Measurements from ENCODE around the gene RIIAD1. TPM values are rescaled to one million over a fixed set of nuclear protein-coding genes. Genes with fewer than 3 reads are reported as not detected.
"Not testable (repeated sequence)": the region's sequence is repeated elsewhere in the genome, so short reads cannot be mapped to it uniquely, and the experiment has no call there.

Gene RIIAD1
- total RNA-seq, 1 donor from 2014 or later: 7.8 TPM

GRCh38 chr1:151737026-151737425, 15.7 kb downstream of the RIIAD1 start:
- DNase-seq: no peak

DNA sequence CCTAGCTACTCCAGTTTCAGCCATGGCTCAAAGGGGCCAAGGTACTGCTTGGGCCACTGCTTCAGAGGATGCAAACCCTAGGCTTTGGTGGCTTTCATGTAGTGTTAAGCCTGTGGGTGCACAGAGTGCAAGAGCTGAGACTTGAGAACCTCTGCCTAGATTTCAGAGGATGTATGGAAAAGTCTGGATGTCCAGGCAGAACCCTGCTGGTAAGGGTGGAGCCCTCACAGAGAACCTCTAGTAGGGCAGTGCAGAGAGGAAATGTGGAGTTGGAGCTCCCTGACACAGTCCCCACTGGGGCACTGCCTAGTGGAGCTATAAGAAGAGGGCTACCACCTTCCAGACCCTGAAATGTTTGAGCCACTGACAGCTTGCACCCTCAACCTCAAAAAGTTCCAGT, 16.2 kb downstream of the RIIAD1 start:
- DNase-seq: no peak

GRCh38 chr1:151739590-151740355, 18.5 kb downstream of the RIIAD1 start:
- DNase-seq: no peak

- DNase-seq: no peak
Observed at GRCh38 chr1:151741516-151741915, 20.2 kb downstream of the RIIAD1 start.

DNA sequence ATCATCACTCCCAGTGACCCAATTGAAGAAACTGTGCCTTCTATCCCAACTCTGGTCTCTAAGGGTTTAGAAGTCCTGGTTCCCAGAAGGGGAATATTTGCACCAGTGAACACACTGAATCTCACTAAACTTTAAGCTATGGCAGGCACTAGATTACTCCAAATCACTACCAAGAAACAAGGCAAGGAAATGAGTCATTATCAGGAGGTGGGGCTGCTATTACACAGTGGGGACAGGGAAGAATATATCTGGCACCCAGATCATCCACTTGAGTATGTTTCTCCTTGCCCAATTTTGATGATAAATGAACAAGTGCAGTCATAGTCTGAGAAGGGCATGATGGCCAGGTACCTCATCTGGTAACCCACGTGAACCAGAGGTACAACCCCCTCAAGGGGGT, 35.0 kb downstream of the RIIAD1 start:
- DNase-seq: no peak

- no peak for DNase-seq
Observed at GRCh38 chr1:151759241-151759640, 37.9 kb downstream of the RIIAD1 start.

DNA sequence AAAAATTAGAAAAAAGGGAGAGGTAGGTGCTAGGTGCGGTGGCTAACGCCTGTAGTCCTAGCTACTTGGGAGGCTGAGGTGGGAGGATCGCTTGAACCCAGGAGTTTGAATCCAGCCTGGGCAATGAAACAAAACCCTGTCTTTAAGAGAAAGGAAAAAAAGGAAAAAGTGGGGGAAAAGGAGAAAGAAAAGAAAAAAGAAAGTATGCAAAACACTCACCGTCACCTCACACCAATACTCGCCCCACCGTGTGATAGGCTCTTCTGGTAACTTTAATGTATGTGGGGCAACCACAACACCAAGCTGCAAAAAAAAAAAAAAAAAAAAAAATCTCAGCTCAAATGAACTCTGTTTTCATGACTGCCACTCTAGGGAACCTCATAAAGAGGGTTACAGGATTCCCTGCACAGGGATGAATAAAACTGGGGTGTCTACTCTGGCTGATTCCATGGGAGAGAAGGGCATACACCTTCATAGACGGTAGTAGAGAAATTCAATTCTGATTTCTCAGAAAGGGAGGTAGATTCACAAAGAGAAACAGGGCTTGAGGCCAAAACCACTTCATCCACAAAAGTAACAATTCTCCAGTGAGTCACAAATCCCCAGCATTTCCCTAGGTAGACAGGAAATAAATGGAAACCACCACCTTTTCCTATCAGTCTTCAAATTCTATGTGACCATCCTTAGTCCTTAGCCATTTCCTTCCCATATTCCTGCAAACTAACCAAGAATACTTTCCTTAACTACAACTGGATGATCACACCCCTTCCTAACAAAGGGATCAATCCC, 39.5 kb downstream of the RIIAD1 start:
- DNase-seq: no peak

DNA sequence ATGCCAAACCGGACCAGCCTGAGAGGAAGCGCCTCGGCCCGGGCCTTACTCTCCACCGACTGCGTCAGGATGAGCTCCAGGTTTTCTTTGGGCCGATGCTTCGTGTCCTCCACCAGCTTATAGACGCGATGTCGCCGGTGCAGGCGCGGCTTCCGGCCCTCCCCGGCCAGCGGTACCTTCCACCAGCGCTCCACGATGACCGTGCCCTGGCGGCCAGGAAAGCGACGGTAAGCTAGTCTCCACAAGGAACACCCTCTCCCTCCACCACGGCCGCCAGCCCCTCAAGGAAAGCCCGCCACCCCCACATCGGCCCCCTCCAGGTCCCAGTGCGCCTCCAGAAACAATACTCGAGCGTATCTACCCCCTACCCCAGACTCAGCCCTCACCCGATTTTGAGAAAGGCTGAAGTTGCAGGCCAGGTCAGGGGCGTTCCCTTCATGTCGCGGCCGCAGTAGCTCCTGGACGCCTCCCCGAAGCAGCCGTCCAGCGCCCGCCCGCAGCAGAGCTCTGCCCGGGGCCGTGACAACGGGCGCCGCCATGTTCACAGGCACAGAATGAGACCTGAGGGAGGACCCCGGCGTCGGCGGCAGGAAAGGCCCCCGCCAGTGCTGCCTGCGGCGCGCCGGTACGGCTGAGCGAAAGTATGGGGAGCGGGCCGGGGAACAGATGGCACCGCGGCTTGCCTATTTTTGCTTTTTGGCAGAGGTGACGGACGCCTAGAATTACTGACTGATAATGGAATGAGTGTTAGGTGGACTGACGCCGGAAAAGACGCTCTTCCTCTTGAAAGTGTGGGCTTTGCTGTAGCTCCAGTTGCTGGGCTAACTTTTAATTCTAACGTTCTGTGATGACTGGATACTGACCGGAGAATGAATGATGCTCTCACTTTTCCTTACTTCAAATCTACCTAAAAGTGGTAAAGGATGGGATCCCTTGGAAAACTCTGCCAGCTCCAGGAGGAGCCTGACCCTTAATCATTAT, 41.9 kb downstream of the RIIAD1 start, which contains the start of gene MRPL9:
MRPL9 (minus strand) TSS at position 556 of the 981 bp plus-strand sequence; CDS start at position 539, 17 bp downstream.
- peak; percentile 90 for DNase-seq

- DNase-seq: no peak
Observed at GRCh38 chr1:151763990-151764389, 42.7 kb downstream of the RIIAD1 start.

DNA sequence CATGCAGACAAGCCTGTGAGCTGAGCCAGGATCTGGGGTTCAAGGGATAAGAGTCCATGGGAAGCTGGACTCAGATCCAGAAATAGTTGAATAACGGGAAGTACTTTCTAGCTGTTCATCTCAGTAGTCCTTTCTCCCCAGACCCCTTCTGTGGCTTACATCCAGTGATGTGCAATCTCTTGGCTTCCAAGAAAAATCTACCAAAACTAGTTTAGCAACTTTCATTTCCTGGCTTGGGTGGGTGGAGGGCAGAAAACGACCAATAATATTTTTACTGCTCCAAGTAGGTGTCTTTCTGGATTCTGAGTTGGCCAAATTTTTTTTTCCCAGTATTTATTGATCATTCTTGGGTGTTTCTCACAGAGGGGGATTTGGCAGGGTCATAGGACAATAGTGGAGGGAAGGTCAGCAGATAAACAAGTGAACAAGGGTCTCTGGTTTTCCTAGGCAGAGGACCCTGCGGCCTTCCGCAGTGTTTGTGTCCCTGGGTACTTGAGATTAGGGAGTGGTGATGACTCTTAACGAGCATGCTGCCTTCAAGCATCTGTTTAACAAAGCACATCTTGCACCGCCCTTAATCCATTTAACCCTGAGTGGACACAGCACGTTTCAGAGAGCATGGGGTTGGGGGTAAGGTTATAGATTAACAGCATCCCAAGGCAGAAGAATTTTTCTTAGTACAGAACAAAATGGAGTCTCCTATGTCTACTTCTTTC, 47.2 kb downstream of the RIIAD1 start:
- DNase-seq: not testable (repeated sequence)

GRCh38 chr1:151769270-151769669, 47.9 kb downstream of the RIIAD1 start:
- DNase-seq: not testable (repeated sequence)

DNA sequence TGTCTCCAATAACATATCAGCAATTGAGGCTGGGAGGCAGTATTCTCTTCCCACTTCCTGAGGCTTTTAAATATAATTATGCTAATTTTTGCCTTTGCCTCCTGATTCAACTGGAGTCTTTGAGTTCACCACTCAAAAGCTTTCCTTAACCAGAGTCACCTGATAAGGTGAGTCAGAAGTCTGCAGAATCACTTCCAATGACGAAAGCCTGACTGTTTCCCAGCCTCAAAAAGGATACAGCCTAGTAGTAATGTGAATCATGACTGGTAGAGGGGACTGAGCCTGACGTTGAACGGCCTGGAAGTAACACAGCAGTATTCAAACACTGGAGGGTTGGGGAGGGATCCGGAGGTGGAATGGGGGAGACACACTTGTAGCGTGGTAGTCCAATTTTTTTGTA, 52.4 kb downstream of the RIIAD1 start:
- no peak for DNase-seq

DNA sequence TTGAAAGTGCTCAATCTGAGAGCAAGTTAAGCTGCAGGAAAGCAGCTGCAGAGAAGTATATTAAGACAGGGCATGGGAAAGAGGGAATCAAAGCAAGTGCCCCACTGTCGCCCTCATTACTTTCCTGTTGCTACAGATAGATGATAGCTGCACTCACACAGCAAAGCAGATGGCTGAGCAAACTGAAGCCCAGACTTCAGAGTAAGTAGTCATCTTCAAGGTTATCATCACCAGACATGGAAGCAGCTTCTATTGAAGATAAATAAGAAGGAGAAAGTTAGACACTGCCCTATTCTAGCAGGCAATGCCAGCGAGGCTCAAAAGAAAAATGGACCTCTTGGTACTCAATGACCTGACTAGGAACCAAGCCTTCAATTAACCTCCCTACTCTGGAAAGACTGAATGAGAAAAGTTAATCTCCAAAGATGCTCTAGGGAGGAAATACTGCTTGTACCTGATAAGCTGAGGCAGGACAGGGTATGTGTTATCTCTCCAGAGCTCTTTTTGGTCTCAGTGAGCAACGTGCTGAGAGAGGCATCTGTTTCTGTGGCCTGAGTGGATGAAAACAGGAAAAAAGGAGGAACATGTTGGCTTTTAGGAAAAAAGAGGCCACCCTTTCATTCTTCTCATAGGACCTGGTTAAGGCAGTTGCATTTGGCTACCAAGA, 53.1 kb downstream of the RIIAD1 start:
- no peak for DNase-seq

DNA sequence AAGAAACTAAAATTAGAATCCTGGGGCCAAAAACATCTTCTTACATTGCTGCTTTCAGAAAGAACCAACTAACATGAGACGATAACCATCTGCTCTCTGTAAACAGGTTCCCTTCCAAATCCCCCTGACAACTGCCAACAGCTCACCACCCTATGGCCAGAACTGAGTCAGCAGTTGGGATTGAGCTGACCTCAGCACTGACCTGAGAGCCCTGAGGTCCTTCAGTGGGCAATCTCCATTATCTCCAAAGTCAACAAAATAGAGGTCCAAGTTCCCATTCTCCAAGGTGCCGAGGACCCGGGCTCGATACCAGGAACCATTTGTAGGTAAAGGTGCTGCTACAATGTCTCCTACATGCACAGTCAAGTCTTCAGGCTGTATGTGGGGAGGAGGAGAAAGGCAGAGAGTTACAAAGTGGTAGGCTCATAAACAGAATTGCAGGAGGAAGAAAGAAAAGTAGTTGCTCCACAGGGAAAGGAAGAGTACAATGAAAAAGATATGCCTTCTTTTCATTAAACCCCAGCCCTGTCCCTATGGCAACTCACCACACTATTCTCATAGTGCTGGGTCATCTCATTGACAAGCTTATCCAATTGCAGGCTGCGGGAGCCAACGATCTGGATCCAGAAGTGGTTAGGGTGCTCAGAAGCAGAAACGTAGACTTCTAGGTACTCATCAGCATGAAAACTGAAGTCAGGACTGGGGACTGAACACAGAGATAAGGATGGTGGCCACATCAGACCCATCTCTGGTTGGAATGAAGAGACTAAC, 54.8 kb downstream of the RIIAD1 start:
- DNase-seq: no peak

- no peak for DNase-seq
Observed at GRCh38 chr1:151776665-151777062, 55.3 kb downstream of the RIIAD1 start.

- no peak for DNase-seq
Observed at GRCh38 chr1:151777317-151777716, 56.0 kb downstream of the RIIAD1 start.

All from occipital lobe (tissue), 2 donors.